Measurements from ENCODE around the gene ZIC2.

DNA sequence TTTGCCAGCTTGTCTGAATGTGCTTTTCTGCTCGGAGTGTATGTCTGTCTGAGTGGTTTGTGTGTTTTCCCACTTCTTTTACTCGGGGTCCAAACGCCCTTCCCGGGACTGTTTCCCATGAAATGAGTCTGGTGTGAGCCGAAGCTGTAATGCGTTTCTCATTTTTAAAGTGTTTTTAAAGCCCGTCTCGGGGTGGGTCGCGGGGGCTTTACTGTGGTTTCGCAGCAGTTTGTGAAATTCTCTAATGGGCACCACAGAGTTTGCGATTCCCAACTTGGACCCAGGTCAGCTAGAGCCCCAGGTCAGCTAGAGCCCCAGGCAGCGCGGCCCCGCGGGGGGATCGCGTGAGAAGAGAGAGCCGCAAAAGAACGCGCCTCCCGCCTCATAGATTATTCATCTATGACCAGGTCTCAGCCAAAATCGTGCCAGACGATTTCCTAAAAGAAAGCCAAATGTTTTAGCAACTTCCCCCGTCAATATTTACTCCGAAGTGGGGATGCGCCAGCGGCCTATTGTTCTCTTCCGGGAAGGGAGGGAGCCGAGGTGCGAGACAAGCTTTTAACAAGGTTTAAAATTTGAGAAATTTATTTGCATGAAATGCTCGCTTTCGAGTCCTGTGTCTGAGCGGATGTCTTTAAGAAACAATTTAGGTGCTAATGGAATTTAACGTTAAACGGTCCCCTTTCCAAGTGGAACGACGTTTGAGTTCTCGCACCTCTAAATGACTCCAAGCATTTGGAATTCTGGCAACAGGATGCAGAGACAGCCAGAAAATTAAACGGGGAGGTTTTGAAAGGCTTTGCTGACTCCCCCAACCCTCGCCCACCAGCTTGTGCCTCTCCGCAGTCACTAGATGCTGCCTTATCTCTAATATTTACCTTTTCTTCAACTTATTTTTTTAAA is 2.2 kb downstream of the ZIC2 start:
- TF ChIP-seq, protein P1, sequence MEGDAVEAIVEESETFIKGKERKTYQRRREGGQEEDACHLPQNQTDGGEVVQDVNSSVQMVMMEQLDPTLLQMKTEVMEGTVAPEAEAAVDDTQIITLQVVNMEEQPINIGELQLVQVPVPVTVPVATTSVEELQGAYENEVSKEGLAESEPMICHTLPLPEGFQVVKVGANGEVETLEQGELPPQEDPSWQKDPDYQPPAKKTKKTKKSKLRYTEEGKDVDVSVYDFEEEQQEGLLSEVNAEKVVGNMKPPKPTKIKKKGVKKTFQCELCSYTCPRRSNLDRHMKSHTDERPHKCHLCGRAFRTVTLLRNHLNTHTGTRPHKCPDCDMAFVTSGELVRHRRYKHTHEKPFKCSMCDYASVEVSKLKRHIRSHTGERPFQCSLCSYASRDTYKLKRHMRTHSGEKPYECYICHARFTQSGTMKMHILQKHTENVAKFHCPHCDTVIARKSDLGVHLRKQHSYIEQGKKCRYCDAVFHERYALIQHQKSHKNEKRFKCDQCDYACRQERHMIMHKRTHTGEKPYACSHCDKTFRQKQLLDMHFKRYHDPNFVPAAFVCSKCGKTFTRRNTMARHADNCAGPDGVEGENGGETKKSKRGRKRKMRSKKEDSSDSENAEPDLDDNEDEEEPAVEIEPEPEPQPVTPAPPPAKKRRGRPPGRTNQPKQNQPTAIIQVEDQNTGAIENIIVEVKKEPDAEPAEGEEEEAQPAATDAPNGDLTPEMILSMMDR (IDR thresholded peaks at IDR 0.05): no peak
- TF ChIP-seq POLR2A (IDR thresholded peaks at IDR 0.05): no peak
- no peak for TF ChIP-seq POLR2AphosphoS5 (IDR thresholded peaks at IDR 0.05)

Data from prostate gland (tissue), 2 donors.